K562 (cell line): Measurements from ENCODE around the gene POFUT2. TPM values are rescaled to one million over a fixed set of nuclear protein-coding genes. Genes with fewer than 3 reads are reported as not detected.

Source experiments
- EP400 ChIP-seq: fragments of 450-650 bp; IDR thresholded peaks from 2 replicates; pipeline ENCODE4 v1.6.1; 2017; ENCODE audit warnings: antibody characterized with exemption, mild to moderate bottlenecking, moderate library complexity
- HMGN3 ChIP-seq: IDR thresholded peaks from 2 replicates; pipeline ENCODE4 v1.6.1; 2011; ENCODE audit warnings: borderline replicate concordance, low read depth, mild to moderate bottlenecking, mixed read lengths, low read length; ENCODE audit not compliant: insufficient read length; ENCODE audit errors: extremely low read depth
- ILF3 ChIP-seq: fragments of 450-650 bp; IDR thresholded peaks from 2 replicates; pipeline ENCODE4 v1.6.1; 2018; ENCODE audit warnings: antibody characterized with exemption, mild to moderate bottlenecking, moderate library complexity, borderline replicate concordance
- KDM5B ChIP-seq: fragments of 200-600 bp; sonication (generic); IDR thresholded peaks from 2 replicates; pipeline ENCODE4 v1.6.1; 2012; ENCODE audit warnings: low read depth, mild to moderate bottlenecking, moderate library complexity, low read length, control low read depth, inconsistent platforms; ENCODE audit not compliant: insufficient replicate concordance
- MEF2D ChIP-seq: conservative IDR thresholded peaks from 2 replicates; pipeline ENCODE4 v1.6.1; 2016; ENCODE audit warnings: low read depth, missing genetic modification characterization, missing compliant biosample characterization
- NEUROD1 ChIP-seq: fragments of 150-350 bp; IDR thresholded peaks from 2 replicates; pipeline ENCODE4 v1.6.1; 2014; ENCODE audit warnings: borderline replicate concordance, low read length, low read depth; ENCODE audit not compliant: partially characterized antibody
- PHB2 ChIP-seq: fragments of 450-650 bp; IDR thresholded peaks from 2 replicates; pipeline ENCODE4 v1.6.1; 2017; ENCODE audit warnings: low read depth
- SAP30 ChIP-seq: fragments of 200-600 bp; sonication (generic); IDR thresholded peaks from 2 replicates; pipeline ENCODE4 v1.6.1; 2012; ENCODE audit warnings: borderline replicate concordance, low read depth, mild to moderate bottlenecking, moderate library complexity, low read length, control low read depth, inconsistent platforms; ENCODE audit not compliant: insufficient read depth, poor library complexity, severe bottlenecking
- SETDB1 ChIP-seq: IDR thresholded peaks from one replicate; pipeline ENCODE4 v1.6.1; 2012; ENCODE audit warnings: low read length, control low read depth, inconsistent platforms
- ZNF12 ChIP-seq: sonication (generic); formaldehyde crosslinking; IDR thresholded peaks from 2 replicates; pipeline ENCODE4 v1.4.0; 2020; ENCODE audit warnings: mild to moderate bottlenecking, missing genetic modification reagents
- ZNF282 ChIP-seq: sonication (generic); formaldehyde crosslinking; IDR thresholded peaks from 2 replicates; pipeline ENCODE4 v1.8.1; 2023; ENCODE audit warnings: missing genetic modification reagents
- ZNF3 ChIP-seq: fragments of 250-450 bp; sonication (Bioruptor Pico); IDR thresholded peaks from 2 replicates; pipeline ENCODE4 v1.5.0; 2021; ENCODE audit warnings: mild to moderate bottlenecking, moderate library complexity
- ZNF436 ChIP-seq: fragments of 250-450, 450-650 bp; sonication (Bioruptor Pico); formaldehyde crosslinking; IDR thresholded peaks from 2 replicates; pipeline ENCODE4 v1.7.0; 2020; ENCODE audit warnings: mild to moderate bottlenecking
- ZNF668 ChIP-seq: fragments of 250-450 bp; sonication (Bioruptor Pico); IDR thresholded peaks from 2 replicates; pipeline ENCODE4 v1.8.0; 2022; ENCODE audit warnings: mild to moderate bottlenecking, inconsistent platforms
- polyA plus RNA-seq, 8 experiments: library from polyadenylated mRNA; depleted of rRNA in 4 of 8; stranded (reverse) in 5 of 8; unstranded in 3 of 8; fragments of >200 nt; fragmentation: Nextera tagmentation in 2 of 8; fragmentation: Illumina TruSeq in 1 of 8; extraction: Ambion mirVana in 2 of 8; extraction: Trizol in 1 of 8; gene quantifications; 2 replicates each; pipeline versions ENCODE4 v1.2.1 to v1.2.3, GENCODE V29; 2011 to 2014; ENCODE audit warnings: inconsistent platforms in 1 of 8, missing spikeins in 1 of 8
- total RNA-seq, 7 experiments: library from RNA; depleted of rRNA in 6 of 7; stranded (reverse); fragments of >200 nt in 6 of 7; fragmentation: Illumina TruSeq in 2 of 7; extraction: Trizol in 2 of 7; gene quantifications; 2 replicates each; pipeline versions ENCODE4 v1.2.1 to v1.2.3, GENCODE V29; 2011 to 2021; ENCODE audit warnings: low replicate concordance in 1 of 7
- TF ChIP-seq, protein P1 (sequence below), 2 experiments: fragments of 450-650 bp; formaldehyde crosslinking in 1 of 2; IDR thresholded peaks; 2 replicates each; pipeline versions ENCODE4 v1.4.0 to v1.6.1; 2014 to 2020; ENCODE audit warnings: mild to moderate bottlenecking in 2 of 2, borderline replicate concordance in 1 of 2, low read depth in 1 of 2
- TF ChIP-seq, protein P2 (sequence below): fragments of 450-650 bp; formaldehyde crosslinking; IDR thresholded peaks from 2 replicates; pipeline ENCODE4 v1.4.0; 2022; ENCODE audit warnings: mild to moderate bottlenecking, moderate library complexity
- TF ChIP-seq, protein P3 (sequence below): fragments of 250-450 bp; sonication (Bioruptor Pico); IDR thresholded peaks from 2 replicates; pipeline ENCODE4 v1.8.0; 2021; ENCODE audit warnings: moderate library complexity, mild to moderate bottlenecking, inconsistent platforms

POFUT2 gene
- total and polyA plus RNA-seq, 9 of the 15 experiments (the other 6 are each of a cell fraction or from before 2014, with no cell fraction given) = 1.1 to 24.2 (median 11.0) TPM

DNA sequence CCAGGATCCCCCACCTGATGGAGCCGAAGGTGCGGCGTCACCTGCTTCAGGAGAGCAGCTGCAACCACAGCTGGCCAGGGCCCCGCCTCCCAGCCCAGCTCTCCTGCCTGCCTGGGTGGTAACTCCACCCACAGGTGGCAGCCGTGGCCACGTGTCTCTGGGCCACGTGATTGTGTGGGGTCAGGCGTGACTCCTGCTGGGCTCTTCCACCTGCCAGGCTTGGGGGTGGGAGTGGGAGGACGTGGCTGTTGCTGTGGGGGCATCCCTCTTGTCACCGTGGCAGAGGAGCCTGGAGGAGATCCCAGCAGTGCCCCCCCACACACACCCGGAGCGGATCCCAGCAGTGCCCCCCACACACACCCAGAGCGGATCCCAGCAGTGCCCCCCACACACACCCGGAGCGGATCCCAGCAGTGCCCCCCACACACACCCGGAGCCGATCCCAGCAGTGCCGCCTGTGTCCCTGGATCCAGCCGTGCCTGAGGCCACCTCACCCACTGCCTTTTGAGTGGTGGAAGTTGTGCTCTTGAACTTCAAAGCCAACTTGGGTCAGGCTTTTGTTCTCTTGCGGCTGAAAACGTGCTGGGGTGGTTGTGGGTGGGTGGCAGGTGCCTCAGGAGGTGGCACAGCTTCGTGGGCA, 32.2 kb downstream of the POFUT2 start (continued):
- TF ChIP-seq, protein P1, sequence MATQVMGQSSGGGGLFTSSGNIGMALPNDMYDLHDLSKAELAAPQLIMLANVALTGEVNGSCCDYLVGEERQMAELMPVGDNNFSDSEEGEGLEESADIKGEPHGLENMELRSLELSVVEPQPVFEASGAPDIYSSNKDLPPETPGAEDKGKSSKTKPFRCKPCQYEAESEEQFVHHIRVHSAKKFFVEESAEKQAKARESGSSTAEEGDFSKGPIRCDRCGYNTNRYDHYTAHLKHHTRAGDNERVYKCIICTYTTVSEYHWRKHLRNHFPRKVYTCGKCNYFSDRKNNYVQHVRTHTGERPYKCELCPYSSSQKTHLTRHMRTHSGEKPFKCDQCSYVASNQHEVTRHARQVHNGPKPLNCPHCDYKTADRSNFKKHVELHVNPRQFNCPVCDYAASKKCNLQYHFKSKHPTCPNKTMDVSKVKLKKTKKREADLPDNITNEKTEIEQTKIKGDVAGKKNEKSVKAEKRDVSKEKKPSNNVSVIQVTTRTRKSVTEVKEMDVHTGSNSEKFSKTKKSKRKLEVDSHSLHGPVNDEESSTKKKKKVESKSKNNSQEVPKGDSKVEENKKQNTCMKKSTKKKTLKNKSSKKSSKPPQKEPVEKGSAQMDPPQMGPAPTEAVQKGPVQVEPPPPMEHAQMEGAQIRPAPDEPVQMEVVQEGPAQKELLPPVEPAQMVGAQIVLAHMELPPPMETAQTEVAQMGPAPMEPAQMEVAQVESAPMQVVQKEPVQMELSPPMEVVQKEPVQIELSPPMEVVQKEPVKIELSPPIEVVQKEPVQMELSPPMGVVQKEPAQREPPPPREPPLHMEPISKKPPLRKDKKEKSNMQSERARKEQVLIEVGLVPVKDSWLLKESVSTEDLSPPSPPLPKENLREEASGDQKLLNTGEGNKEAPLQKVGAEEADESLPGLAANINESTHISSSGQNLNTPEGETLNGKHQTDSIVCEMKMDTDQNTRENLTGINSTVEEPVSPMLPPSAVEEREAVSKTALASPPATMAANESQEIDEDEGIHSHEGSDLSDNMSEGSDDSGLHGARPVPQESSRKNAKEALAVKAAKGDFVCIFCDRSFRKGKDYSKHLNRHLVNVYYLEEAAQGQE (IDR thresholded peaks at IDR 0.05; ENCODE audit: borderline replicate concordance) = peak; percentile 61
- TF ChIP-seq, protein P1 (CRISPR knock-in tag; IDR thresholded peaks at IDR 0.05; ENCODE audit: low read depth) = no peak
- TF ChIP-seq, protein P2, sequence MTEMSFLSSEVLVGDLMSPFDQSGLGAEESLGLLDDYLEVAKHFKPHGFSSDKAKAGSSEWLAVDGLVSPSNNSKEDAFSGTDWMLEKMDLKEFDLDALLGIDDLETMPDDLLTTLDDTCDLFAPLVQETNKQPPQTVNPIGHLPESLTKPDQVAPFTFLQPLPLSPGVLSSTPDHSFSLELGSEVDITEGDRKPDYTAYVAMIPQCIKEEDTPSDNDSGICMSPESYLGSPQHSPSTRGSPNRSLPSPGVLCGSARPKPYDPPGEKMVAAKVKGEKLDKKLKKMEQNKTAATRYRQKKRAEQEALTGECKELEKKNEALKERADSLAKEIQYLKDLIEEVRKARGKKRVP (CRISPR knock-in tag) = no peak
- TF ChIP-seq NEUROD1 (no peak), ILF3 (no peak), HMGN3 (no peak), PHB2 (no peak), MEF2D (no peak), EP400 (no peak), SAP30 (no peak), SETDB1 (no peak), ZNF282 (CRISPR knock-in tag) (no peak), ZNF436 (CRISPR knock-in tag) (no peak), ZNF12 (0 out of 2 replicates have a peak, but pooled peaks have one; percentile 23), ZNF668 (CRISPR knock-in tag) (no peak), KDM5B (no peak), ZNF3 (CRISPR knock-in tag) (no peak)
- TF ChIP-seq, protein P3, sequence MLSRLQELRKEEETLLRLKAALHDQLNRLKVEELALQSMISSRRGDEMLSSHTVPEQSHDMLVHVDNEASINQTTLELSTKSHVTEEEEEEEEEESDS (CRISPR knock-in tag) = no peak
